PC-3 (cell line): ENCODE data around the gene TRDN. TPM values are rescaled to one million over a fixed set of nuclear protein-coding genes. Genes with fewer than 3 reads are reported as not detected.

ENCODE experiments used
- ATAC-seq: fragments of 200-7000 bp; cut with Tn5 transposase; 2 replicates; pipeline ENCODE4 v1.9.1; 2020; ENCODE audit warnings: mild to moderate bottlenecking, moderate library complexity
- BruUV-seq: library from RNA; stranded (reverse); fragments of 400-500 nt; replicated peaks from 2 replicates; lab custom pipeline; 2021; lab: Mats Ljungman, UMichigan
- CTCF ChIA-PET: fragments of 300-600 bp; sonication (Branson Sonifier 250); formaldehyde crosslinking; loops from one replicate; lab custom pipeline; 2022; ENCODE audit warnings: antibody characterized with exemption; lab: Charles Lee
- POLR2A ChIA-PET: fragments of 300-600 bp; sonication (Branson Sonifier 250); formaldehyde crosslinking; loops from one replicate; lab custom pipeline; 2022; ENCODE audit warnings: antibody characterized with exemption; ENCODE audit not compliant: unreplicated experiment; lab: Charles Lee
- DNase-seq: peaks from one replicate; pipeline ENCODE4 v3.0.0-alpha.2; 2015
- H2AFZ ChIP-seq: fragments of 300-600 bp; sonication (generic); 2 replicates; pipeline ENCODE4 v1.6.0; 2016; ENCODE audit warnings: antibody characterized with exemption, low read length
- H3F3A ChIP-seq: fragments of 300-600 bp; sonication (generic); one replicate; pipeline ENCODE4 v1.6.0; 2017; ENCODE audit warnings: antibody characterized with exemption, low read length, control low read depth, mild to moderate bottlenecking; ENCODE audit not compliant: unreplicated experiment
- H3K27ac ChIP-seq: fragments of 300-600 bp; sonication (generic); 2 replicates; pipeline ENCODE4 v1.5.1; 2016; ENCODE audit warnings: mild to moderate bottlenecking, low read length
- H3K27me3 ChIP-seq: fragments of 300-600 bp; sonication (generic); 2 replicates; pipeline ENCODE4 v1.6.1; 2016; ENCODE audit warnings: low read length, mixed read lengths
- H3K36me3 ChIP-seq: fragments of 300-600 bp; sonication (generic); 2 replicates; pipeline ENCODE4 v1.6.1; 2016; ENCODE audit warnings: low read depth, mixed run types, low read length, mixed read lengths
- H3K4me1 ChIP-seq: fragments of 300-600 bp; sonication (generic); 2 replicates; pipeline ENCODE4 v1.5.1; 2016; ENCODE audit warnings: low read length; ENCODE audit not compliant: insufficient read depth
- H3K4me2 ChIP-seq: fragments of 300-600 bp; sonication (generic); 2 replicates; pipeline ENCODE4 v1.6.0; 2016; ENCODE audit warnings: low read length
- H3K4me3 ChIP-seq: fragments of 300-600 bp; sonication (generic); 2 replicates; pipeline ENCODE4 v1.5.1; 2016; ENCODE audit warnings: mild to moderate bottlenecking, low read length, mixed read lengths
- H3K79me2 ChIP-seq: fragments of 300-600 bp; sonication (generic); 2 replicates; pipeline ENCODE4 v1.6.1; 2017; ENCODE audit warnings: low read length, mixed read lengths
- H3K9ac ChIP-seq: fragments of 300-600 bp; sonication (generic); 2 replicates; pipeline ENCODE4 v1.6.0; 2016; ENCODE audit warnings: mild to moderate bottlenecking, low read length
- H3K9me2 ChIP-seq: fragments of 300-600 bp; sonication (generic); replicated peaks from 2 replicates; pipeline ENCODE4 v1.6.1; 2016; ENCODE audit warnings: mixed run types, low read length, mixed read lengths
- H3K9me3 ChIP-seq: fragments of 300-600 bp; sonication (generic); 2 replicates; pipeline ENCODE4 v1.6.1; 2016; ENCODE audit warnings: low read length, mixed read lengths
- H4K20me1 ChIP-seq: fragments of 300-600 bp; sonication (generic); 2 replicates; pipeline ENCODE4 v1.6.1; 2016; ENCODE audit warnings: low read length, mixed read lengths
- CTCF ChIP-seq: fragments of 300-600 bp; sonication (generic); conservative IDR thresholded peaks from 2 replicates; pipeline ENCODE4 v1.5.1; 2017; ENCODE audit warnings: antibody characterized with exemption, low read depth, mild to moderate bottlenecking, low read length
- EZH2 ChIP-seq: fragments of 300-600 bp; sonication (generic); IDR thresholded peaks from one replicate; pipeline ENCODE4 v1.6.1; 2017; ENCODE audit warnings: antibody characterized with exemption, mild to moderate bottlenecking, low read length; ENCODE audit not compliant: unreplicated experiment
- EZH2phosphoT487 ChIP-seq: fragments of 300-600 bp; sonication (generic); IDR thresholded peaks from 2 replicates; pipeline ENCODE4 v1.6.1; 2018; ENCODE audit warnings: mild to moderate bottlenecking, antibody characterized with exemption, low read length, borderline replicate concordance
- intact Hi-C: fragments of 100-400 bp; cut with micrococcal nuclease; formaldehyde crosslinking; loops from 2 replicates; pipeline ENCODE4 v1.9.0; 2023
- total RNA-seq: library from RNA; depleted of rRNA; stranded (reverse); fragments of >200 nt; gene quantifications from 2 replicates; pipeline ENCODE4 v1.2.3, GENCODE V29; 2014

TRDN gene
- total RNA-seq, 1 experiment from 2014 or later = not detected

GRCh38 chr6:123423130-123423529 lies 213.6 kb downstream of the TRDN start:
- DNase-seq = no peak
- BruUV-seq = no TSS peak
- no peaks in the 10 kb centered on the region for H3K36me3 ChIP-seq
- H2AFZ ChIP-seq = no peak overlapping the region
- TF ChIP-seq CTCF (no peak), EZH2 (no peak), EZH2phosphoT487 (no peak)
- no peaks in the 10 kb centered on the region for H3F3A ChIP-seq
- no peak overlapping the region for H3K4me3 ChIP-seq
- H3K79me2 ChIP-seq = no peaks in the 10 kb centered on the region
- ATAC-seq = no peak
- H3K4me2 ChIP-seq = no peak overlapping the region
- H3K27me3 ChIP-seq = peaks cover 5% of the 10 kb centered on the region; the same call in 1 of the 2 replicates
- ChIA-PET CTCF (no interaction called here), POLR2A (no interaction called here)
- intact Hi-C loops = no loop called here
- no peaks in the 10 kb centered on the region for H3K4me1 ChIP-seq
- H3K9me2 ChIP-seq = no peaks in the 10 kb centered on the region
- H3K9me3 ChIP-seq = no peaks in the 10 kb centered on the region
- no peak overlapping the region for H3K27ac ChIP-seq
- no peak overlapping the region for H3K9ac ChIP-seq
- no peaks in the 10 kb centered on the region for H4K20me1 ChIP-seq

GRCh38 chr6:123420512-123420911 lies 216.2 kb downstream of the TRDN start:
- Histone ChIP-seq H3K4me1 (no peaks in the 10 kb centered on the region), H3K9me2 (no peaks in the 10 kb centered on the region), H3K9ac (no peak overlapping the region), H4K20me1 (no peaks in the 10 kb centered on the region), H3K27ac (no peak overlapping the region), H3K27me3 (peaks cover 5% of the 10 kb centered on the region; the same call in 1 of the 2 replicates), H2AFZ (no peak overlapping the region), H3K9me3 (no peaks in the 10 kb centered on the region), H3F3A (no peaks in the 10 kb centered on the region), H3K79me2 (no peaks in the 10 kb centered on the region), H3K36me3 (no peaks in the 10 kb centered on the region), H3K4me2 (no peak overlapping the region), H3K4me3 (no peak overlapping the region)
- POLR2A ChIA-PET = no interaction called here
- TF ChIP-seq EZH2phosphoT487 (no peak), CTCF (no peak), EZH2 (no peak)
- CTCF ChIA-PET = no interaction called here
- ATAC-seq = no peak
- intact Hi-C loops = no loop called here
- no TSS peak for BruUV-seq
- no peak for DNase-seq

DNA sequence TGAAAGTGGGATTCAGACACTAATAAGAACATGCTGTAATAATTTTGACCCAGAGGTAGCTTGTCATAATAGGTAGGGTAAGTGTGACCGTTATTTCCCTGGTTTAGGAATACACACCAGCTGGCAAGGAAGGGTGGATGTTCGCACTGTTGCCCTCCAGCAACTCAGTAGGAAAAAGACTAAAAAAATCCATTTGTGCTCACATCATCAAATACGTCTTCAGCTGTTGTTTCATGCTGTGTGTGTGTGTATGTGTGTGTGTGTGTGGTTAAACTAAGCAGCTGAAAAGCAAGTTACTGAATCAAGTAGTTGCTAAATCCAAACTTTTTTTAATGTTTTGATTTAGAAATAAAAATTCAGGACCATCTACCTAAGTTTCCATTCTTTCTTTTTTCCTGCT lies 218.7 kb downstream of the TRDN start:
- ATAC-seq (no peak), DNase-seq (no peak)
- no peak overlapping the region for H3K4me3 ChIP-seq
- no peaks in the 10 kb centered on the region for H3K79me2 ChIP-seq
- no peaks in the 10 kb centered on the region for H3K9me3 ChIP-seq
- H3K4me2 ChIP-seq = no peak overlapping the region
- TF ChIP-seq EZH2 = no peak
- no peak for TF ChIP-seq CTCF
- no peak for TF ChIP-seq EZH2phosphoT487
- H3K9me2 ChIP-seq = no peaks in the 10 kb centered on the region
- no peaks in the 10 kb centered on the region for H3K4me1 ChIP-seq
- no peaks in the 10 kb centered on the region for H3F3A ChIP-seq
- no peak overlapping the region for H3K9ac ChIP-seq
- intact Hi-C loops = loop anchor here (5.0 kb wide), 2 partner anchors 299 to 1434 kb away; no protein-coding TSS in a partner anchor
- no peak overlapping the region for H2AFZ ChIP-seq
- no peaks in the 10 kb centered on the region for H4K20me1 ChIP-seq
- H3K27me3 ChIP-seq = peaks cover 5% of the 10 kb centered on the region; the same call in 1 of the 2 replicates
- ChIA-PET CTCF (no interaction called here), POLR2A (no interaction called here)
- BruUV-seq = no TSS peak
- H3K36me3 ChIP-seq = no peaks in the 10 kb centered on the region
- H3K27ac ChIP-seq = no peak overlapping the region
